AG10803 (cell line): Measurements from ENCODE around the gene PPP1R18.
"Not testable (repeated sequence)": the region's sequence is repeated elsewhere in the genome, so short reads cannot be mapped to it uniquely, and the experiment has no call there.

ENCODE experiments used
- DNase-seq: peaks from one replicate; pipeline ENCODE4 v3.0.0; 2010; ENCODE audit warnings: low read depth
- H3K4me3 ChIP-seq: 2 replicates; pipeline ENCODE4 v1.5.1; 2011; ENCODE audit warnings: mild to moderate bottlenecking, low read length, control low read depth
- TF ChIP-seq, protein P1 (sequence below): conservative IDR thresholded peaks from 2 replicates; pipeline ENCODE4 v1.5.1; 2011; ENCODE audit warnings: mild to moderate bottlenecking, low read length, control low read depth, inconsistent platforms

The PPP1R18 gene

DNA sequence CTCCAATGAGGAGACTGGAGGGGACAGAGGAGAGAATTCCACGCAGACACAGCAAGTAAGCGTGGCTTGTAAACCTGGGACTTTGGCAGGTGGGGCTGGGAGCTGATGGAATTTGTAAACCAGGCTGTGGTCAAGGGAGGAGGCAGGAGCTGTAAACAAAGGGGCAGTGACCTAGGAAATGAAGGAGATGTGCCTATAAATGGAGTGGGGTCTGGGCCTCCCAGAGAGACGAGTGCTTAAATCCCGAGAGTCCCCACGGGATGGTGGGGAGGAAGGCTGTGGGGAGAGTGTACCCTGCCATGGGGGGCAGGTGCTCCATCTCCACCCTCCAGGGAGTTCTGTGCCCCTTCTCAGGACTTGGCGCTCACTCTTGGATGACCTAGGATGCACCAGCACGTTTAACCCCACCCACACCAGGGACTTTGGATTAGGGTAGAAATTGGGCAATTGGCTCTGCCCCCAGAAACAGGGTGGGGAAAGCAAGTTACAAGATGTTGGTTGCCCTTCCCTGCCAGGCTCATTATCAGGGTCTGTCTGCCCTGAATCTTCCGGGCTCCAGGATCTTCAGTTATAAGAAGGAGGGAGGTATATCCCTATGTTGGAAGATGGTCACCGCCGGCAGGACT is 9.7 kb downstream of the PPP1R18 start:
- TF ChIP-seq, protein P1, sequence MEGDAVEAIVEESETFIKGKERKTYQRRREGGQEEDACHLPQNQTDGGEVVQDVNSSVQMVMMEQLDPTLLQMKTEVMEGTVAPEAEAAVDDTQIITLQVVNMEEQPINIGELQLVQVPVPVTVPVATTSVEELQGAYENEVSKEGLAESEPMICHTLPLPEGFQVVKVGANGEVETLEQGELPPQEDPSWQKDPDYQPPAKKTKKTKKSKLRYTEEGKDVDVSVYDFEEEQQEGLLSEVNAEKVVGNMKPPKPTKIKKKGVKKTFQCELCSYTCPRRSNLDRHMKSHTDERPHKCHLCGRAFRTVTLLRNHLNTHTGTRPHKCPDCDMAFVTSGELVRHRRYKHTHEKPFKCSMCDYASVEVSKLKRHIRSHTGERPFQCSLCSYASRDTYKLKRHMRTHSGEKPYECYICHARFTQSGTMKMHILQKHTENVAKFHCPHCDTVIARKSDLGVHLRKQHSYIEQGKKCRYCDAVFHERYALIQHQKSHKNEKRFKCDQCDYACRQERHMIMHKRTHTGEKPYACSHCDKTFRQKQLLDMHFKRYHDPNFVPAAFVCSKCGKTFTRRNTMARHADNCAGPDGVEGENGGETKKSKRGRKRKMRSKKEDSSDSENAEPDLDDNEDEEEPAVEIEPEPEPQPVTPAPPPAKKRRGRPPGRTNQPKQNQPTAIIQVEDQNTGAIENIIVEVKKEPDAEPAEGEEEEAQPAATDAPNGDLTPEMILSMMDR: no peak
- DNase-seq: no peak
- no peak overlapping the region for H3K4me3 ChIP-seq

DNA sequence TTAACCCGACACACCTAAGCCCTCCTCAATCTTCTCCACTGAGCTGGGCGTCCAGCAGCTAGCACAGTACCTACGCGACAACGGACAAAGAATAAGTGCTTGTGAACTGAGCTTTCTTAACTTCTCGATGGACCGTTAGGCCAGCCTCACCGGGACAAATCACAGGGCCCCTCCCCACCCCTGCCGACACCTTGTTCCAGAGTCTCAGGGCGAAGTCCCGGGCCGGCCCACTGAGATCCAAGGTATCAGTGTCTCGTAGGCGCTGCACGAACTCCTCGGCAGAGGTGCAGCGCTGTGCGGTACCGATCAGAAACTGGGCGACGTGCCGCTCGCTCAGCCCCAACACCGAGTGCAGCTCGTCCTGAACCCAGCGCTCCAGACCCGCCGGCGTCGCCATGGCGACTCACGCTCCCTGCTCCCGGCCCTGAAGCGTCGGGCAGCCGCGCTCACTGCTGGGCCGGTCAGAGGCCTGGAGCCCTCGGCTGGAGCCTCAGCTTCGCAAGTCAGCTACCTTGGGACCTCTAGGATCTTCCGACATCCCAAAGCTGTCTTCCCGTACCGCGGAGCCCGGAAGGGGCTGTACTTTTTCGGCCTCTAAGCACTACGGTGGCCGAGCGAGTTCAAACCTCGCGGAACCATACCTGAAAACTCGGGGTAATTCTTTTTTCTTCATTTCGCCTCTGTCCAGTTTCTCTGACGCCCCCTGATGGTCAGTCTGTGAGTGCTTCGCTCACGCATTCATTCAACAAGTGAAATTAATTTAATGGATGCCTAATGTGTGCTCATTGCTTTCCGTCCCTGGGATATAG is 13.8 kb downstream of the PPP1R18 start, which contains the start of gene DHX16:
TSS of gene DHX16 (minus strand) at position 562 of the 809 bp plus-strand sequence. CDS start at position 397, 165 bp downstream.
- H3K4me3 ChIP-seq: peak within 1 kb of the TSS; percentile 96
- DNase-seq: peak; percentile 99
- TF ChIP-seq, protein P1: peak; percentile 88

DNA sequence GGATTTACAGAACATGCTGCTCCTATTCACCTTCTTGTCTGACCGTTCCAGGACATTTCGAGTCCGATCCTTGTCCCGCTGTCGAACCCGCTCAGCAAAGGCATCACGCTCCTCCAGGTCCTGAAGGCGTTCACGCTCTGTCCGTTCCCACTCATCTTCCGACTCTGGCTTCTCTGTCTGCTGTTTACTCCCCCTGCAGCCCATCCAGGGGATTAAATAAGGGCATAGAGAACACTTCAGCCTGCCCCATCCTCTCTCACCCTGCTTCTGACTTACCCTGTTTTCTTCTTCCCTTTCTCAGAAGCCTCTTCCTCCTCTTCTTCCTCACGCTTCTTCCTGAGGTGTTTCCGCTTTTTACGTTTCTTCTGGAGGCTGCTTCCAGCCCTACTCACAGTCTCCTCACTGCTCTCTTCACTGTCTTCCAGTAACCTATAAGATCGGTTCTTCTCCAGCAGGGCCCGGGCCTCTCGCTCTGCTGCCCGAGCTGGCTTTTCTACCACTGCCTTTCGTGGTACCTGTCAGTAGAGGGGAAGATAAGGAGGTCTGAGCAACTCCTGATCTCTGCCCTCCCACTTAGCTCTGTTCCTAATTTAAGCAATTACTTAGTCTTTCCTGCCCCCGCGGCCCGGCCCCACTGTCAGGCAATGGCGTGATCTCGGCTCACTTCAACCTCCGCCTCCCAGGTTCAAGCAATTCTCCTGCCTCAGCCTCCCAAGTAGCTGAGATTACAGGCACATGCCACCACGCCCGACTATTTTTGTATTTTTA is 15.5 kb downstream of the PPP1R18 start:
- H3K4me3 ChIP-seq: no peak overlapping the region
- TF ChIP-seq, protein P1: peak; percentile 31
- no peak for DNase-seq

DNA sequence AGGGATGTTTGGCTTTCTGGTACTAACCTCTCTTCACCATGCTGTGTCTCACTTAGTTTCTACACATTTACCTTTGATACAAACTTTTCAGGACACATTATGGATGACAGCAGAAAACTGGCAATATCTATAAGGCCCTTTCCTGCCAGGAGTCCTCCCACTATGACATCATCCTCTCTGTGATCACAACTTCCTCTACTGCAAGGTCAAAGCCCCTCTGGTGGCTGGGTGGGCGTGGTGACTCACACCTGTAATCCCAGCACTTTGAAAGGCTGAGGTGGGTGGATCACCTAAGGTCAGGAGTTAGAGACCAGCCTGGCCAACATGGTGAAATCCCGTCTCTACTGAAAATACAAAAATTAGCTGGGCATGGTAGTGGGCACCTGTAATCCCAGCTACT is 20.1 kb downstream of the PPP1R18 start:
- not testable (repeated sequence) for H3K4me3 ChIP-seq, DNase-seq

DNA sequence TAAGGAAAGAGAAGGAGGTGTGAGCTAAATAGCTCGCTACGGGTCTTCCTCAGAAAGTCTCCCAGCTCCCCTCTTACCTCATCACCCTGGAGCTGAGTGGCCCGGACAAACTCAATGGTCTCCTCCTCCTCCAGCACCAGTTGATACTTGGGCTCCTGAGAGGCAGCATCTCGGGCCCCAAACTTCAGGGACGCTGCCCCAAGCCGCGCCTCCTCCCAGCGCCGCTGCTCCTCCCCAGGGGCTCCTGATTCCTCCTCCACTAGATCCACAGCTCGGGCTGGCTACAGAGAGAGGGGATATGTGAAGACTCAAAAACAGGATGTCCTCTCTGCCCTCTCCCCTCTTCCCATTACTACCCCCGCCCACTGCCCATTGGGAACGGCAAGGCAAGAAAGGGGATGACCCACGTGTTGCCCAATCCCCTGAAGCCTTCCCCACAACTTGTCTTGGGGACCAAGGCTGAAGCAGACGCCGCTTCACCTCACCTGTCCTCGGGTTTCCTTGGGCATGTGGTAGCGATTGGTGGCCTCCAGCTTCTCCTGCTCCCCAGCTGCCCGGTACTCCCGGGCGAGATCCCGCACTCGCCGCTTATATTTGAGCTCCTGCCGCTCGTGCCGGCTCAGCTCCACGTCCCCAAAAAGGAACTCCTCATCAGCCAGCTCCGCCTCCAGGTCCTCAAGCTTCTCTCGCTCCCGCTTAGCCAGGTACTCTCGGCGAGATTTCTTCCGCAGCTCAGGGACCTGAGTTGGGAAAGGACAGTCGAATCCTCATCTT is 21.3 kb downstream of the PPP1R18 start:
- DNase-seq: no peak
- TF ChIP-seq, protein P1: no peak
- no peak overlapping the region for H3K4me3 ChIP-seq

DNA sequence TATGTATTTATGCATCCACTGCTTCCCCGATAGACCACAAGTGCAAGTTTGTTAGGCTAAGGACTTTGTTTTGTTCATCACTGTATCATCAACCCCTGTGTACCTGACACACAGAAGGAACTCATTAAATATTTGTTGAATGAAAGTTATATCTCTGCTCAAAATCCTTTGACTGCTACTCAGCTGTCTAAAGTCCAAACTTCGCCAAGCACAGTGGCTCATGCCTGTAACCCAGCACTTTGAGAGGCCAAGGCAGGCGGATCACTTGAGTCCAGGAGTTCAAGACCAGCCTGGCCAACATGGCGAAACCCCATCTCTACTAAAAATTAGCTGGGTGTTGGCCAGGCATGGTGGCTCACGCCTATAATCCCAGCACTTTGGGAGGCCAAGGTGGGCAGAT is 28.5 kb downstream of the PPP1R18 start:
- not testable (repeated sequence) for DNase-seq, H3K4me3 ChIP-seq

DNA sequence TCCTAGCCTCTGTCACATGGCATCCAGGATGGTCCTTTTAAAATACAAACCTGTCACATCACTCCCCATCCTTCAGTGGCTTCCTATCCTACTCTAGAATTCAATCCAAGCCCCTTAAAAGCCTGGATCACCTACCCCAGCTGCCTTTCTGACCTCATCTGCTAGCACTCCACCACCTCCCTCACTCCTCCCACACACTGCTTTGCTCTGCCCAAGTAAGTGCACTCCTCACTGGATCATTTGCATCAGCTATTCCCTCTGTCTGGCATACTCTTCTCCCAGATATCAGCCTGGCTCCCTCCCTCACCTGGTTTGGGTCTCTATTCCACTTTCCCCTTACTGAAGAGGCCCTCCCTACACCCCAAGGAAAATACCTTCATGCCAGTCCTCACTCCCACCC is 29.0 kb downstream of the PPP1R18 start:
- H3K4me3 ChIP-seq: no peak overlapping the region

More for the DNA sequence above, 29.0 kb downstream of the PPP1R18 start:
- TF ChIP-seq, protein P1: no peak
- no peak for DNase-seq
